Mucosa of gallbladder (tissue), 1 donor: ENCODE results near the gene COBLL1. TPM values are rescaled to one million over a fixed set of nuclear protein-coding genes. Genes with fewer than 3 reads are reported as not detected.

Experiments
- total RNA-seq: library from RNA; stranded (reverse); gene quantifications from one replicate; pipeline ENCODE4 v1.2.1, GENCODE V29; 2021
- donor health status: DM: no; HTN: no; CAD: no.

Gene COBLL1
- total RNA-seq, 1 donor from 2014 or later: 52.9 TPM

Other genes starting within 250 kb of the COBLL1 start
- gene GRB14, start 220.3 kb downstream of the COBLL1 start, total RNA-seq: 2.5 TPM
- 63.3 TPM for gene SLC38A11, start 113.7 kb upstream of the COBLL1 start, total RNA-seq